GM04503 (cell line): Measurements from ENCODE around the gene DRC7.

ENCODE experiments used
- DNase-seq: peaks from one replicate; pipeline ENCODE4 v3.0.0-alpha.2; 2012; ENCODE audit warnings: low read depth

Gene DRC7

GRCh38 chr16:57751539-57752202, 57.1 kb downstream of the DRC7 start:
- no peak for DNase-seq

DNA sequence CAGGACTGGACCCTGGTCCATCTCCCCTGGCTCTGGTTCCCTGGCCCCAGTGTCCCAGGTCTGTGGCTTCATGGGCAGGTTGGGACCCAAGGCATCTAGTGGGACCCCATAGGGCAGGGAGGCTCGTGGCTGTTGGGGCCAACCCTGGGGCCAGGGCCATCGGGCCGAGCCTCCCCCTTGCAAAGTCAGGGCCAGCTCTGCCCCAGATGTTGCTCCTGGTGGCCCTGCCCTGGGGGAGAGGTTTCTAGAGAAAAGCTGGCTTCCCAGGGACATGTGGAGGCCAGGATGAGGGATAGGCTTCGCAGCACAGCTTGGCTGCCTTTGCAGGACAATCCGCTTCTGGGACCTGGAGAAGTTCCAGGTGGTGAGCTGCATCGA, 57.6 kb downstream of the DRC7 start:
- no peak for DNase-seq

GRCh38 chr16:57752581-57753447, 58.2 kb downstream of the DRC7 start:
- DNase-seq, result no peak

DNA sequence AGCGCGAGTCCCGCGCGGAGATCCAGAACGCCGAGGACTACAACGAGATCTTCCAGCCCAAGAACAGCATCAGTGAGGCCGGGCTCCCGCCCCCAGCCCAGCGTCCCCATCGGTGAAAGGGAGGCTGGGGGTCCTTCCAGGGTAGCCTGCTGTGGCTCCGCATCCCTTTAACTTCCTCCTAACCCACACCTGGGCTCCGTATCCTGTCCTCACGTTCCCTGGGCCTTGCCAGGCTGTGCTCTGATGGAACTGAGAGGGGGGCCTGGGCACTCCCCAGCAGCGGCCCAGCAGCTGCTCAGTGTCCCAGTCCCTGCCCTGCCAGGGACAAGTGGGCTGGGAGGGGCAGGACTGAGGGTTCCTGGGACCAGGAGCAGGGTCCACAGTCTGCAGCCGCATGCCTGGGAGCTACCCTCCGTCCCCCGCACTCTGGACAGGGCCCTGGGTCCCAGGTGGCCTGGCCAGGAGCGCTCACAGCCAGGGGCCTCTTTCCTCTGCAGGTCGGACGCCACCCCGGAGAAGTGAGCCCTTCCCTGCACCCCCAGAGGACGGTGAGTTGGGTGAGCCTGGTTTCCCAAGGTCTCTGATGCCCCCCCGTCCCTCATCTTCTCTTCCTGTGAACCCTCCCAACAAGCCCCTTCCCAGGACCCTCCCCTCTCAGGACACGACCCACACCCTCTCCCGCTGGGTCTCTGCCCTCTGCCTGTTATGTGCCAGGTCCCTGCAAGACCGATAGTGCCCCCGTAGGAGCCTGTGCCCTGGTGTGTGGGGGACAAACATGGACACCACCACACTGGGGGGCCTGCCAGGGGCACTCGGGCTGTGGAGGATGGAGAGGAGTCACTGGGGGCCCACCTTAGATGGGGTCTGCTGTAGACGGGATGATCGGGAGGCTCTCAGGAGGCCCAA, 59.1 kb downstream of the DRC7 start:
- DNase-seq, result no peak

- DNase-seq, result no peak
Measured at GRCh38 chr16:57754354-57755060, 59.9 kb downstream of the DRC7 start.

GRCh38 chr16:57755061-57755684, 60.6 kb downstream of the DRC7 start:
- DNase-seq, result no peak

GRCh38 chr16:57755726-57756423, 61.3 kb downstream of the DRC7 start:
- DNase-seq, result no peak

- no peak for DNase-seq
Measured at GRCh38 chr16:57756424-57757325, 62.1 kb downstream of the DRC7 start.

- no peak for DNase-seq
Measured at GRCh38 chr16:57757326-57757786, 62.8 kb downstream of the DRC7 start.

GRCh38 chr16:57757883-57758282, 63.3 kb downstream of the DRC7 start:
- DNase-seq, result no peak

- DNase-seq, result no peak
Measured at GRCh38 chr16:57758331-57759117, 63.9 kb downstream of the DRC7 start.

GRCh38 chr16:57759131-57759530, 64.5 kb downstream of the DRC7 start:
- DNase-seq, result no peak

DNA sequence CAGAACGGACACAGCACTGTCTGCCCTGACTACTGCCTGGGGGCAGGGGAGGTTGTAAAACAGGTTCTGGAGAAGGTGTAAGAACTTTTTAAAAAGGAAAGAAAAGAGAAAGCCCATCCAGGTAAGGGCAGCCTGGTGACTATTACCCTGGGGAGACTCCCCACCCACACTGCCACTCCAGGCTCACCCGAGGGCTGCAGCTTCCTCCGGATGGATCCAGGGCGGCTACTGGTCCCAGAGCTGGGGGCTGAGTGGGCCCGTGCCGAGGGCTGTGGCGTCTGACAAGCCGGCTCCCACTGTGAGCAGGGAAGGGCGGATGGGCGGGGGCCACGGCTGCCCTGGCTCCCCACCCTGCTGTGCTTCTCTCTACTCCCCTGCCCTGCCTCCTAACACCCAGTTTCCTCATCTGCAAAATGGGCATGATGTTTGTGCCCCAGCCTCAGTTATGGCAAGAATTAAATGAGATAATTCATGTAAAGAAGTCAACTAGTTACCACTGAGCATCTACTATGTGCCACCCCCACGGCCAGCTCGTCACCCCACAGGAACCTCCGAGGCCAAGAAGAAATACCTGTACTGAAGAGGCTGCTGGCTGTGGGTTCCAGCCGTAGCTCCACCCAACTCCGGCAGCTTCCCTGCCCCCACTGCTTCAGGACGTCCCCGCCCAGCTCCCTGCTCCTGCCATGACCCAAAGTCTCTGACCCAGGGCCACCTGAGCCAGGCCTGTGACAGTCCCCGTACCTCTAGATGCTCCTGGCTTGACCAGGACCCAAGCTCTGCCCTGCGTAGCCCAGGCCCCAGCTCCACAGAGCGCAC, 65.1 kb downstream of the DRC7 start:
- DNase-seq, result no peak

DNA sequence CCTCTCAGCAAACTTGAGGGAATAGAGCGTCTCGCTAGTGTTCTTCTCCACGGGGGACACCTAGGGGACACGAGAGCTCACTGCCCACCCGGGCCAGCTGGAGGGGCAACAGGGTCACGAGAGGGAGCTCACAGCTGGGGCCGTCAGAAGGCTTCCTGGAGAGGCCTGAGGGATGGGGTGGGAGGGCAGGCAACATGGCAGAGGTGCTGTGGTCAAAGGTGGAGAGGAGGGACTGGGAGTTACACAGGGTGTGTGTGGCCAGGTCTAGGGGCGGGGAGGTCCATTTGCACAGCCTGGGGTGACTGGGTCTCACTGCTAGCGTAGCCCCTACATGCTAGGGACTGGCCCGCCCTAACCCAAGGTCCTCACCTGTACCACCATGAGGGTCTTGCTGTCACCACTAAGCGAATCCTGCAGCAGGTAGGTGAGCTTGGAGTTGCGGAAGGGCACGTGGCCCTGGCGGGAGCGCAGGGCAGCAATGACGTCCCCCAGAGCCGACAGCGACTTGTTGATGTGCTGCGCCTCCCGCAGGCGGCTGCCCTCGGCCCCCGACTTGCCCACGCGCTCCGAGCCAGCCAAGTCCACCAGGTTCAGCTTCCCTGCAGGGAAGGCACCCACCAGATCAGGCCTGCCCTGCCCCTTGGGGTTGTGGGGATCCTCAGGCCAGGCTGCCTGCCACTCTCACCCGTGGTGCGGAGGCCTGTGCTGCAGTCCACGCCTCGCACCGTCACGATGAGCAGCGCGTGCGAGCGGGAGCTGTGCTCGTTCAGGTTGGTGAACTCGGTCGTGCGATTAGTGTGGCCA, 66.0 kb downstream of the DRC7 start:
- DNase-seq, result no peak

GRCh38 chr16:57761301-57761700, 66.7 kb downstream of the DRC7 start:
- no peak for DNase-seq

GRCh38 chr16:57761957-57762356, 67.4 kb downstream of the DRC7 start:
- no peak for DNase-seq
